ENCODE results near the gene CNTNAP5. TPM values are rescaled to one million over a fixed set of nuclear protein-coding genes. Genes with fewer than 3 reads are reported as not detected.

Gene CNTNAP5
- total RNA-seq, 3 donors from 2014 or later (not counting 1 experiment from before 2014, with no cell fraction given): not detected

DNA sequence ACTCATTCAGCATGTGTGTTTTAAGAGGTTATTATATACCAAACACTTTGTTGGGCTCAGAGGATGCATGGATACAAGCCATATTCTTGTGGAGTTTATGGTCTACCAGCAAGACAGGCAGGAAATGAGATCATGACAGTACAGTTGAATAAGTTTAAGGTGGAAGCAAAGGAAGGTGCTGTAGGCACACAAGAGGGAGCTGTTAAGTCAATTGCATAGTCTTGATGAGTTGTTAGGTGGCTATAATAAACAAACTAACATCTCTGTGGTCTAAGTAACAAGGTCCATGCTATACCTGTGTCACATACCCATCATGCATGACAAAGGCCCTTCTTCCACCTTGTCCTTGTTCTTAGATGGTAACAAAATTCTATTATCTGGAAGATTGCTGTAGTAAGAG is 538.3 kb downstream of the CNTNAP5 start:
- ATAC-seq (no peak), DNase-seq (no peak)
- intact Hi-C loops (cut with micrococcal nuclease): no loop called here
- Mint-ChIP-seq H3K4me3 (no peak overlapping the region), H3K27ac (no peak overlapping the region), H3K36me3 (no peaks in the 10 kb centered on the region), H3K4me1 (no peaks in the 10 kb centered on the region), H3K27me3 (ENCODE audit: low read depth in 2 of 2) (no peaks in the 10 kb centered on the region), H3K9me3 (peaks cover 12 to 17% of the 10 kb centered on the region in 2 donors)
- H3K27me3 ChIP-seq (ENCODE audit: control insufficient read depth, insufficient read depth, low read length): no peaks in the 10 kb centered on the region
- no peak overlapping the region for H3K4me3 ChIP-seq (ENCODE audit: low read length)
- TF ChIP-seq, protein P1, sequence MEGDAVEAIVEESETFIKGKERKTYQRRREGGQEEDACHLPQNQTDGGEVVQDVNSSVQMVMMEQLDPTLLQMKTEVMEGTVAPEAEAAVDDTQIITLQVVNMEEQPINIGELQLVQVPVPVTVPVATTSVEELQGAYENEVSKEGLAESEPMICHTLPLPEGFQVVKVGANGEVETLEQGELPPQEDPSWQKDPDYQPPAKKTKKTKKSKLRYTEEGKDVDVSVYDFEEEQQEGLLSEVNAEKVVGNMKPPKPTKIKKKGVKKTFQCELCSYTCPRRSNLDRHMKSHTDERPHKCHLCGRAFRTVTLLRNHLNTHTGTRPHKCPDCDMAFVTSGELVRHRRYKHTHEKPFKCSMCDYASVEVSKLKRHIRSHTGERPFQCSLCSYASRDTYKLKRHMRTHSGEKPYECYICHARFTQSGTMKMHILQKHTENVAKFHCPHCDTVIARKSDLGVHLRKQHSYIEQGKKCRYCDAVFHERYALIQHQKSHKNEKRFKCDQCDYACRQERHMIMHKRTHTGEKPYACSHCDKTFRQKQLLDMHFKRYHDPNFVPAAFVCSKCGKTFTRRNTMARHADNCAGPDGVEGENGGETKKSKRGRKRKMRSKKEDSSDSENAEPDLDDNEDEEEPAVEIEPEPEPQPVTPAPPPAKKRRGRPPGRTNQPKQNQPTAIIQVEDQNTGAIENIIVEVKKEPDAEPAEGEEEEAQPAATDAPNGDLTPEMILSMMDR (IDR thresholded peaks at IDR 0.05): no peak
- H3K27ac ChIP-seq (ENCODE audit: low read length): no peak overlapping the region
- peaks cover 4% of the 10 kb centered on the region for H3K9me3 ChIP-seq (ENCODE audit: control insufficient read depth, insufficient read depth, low read length)
- H3K36me3 ChIP-seq (ENCODE audit: control insufficient read depth, insufficient read depth, low read length): no peaks in the 10 kb centered on the region
- H3K4me1 ChIP-seq (ENCODE audit: control insufficient read depth, insufficient read depth, low read length): no peaks in the 10 kb centered on the region

DNA sequence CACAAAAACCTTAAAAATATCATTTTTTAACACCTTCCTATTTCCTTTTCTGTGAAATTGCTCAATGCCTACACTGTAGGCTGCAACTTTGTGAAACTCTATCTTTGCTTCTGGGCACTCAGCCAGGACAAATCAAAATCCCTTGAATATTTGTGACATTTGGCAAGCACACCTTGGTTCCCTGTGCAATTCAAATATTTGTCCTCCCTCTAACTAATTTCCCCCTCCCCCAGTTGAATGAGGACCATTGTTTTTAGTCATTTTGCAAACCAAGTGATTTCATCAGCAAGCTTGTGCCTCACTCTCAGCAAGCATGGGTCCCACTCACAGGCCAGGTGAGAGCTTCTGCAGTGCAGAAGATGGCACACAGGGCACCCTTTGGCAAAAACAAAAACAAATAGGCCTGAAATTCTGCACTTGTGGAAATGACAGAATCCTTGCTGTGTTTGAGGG is 541.5 kb downstream of the CNTNAP5 start:
- TF ChIP-seq, protein P1 (IDR thresholded peaks at IDR 0.05): no peak
- no peaks in the 10 kb centered on the region for H3K4me1 Mint-ChIP-seq
- peaks cover 19 to 22% of the 10 kb centered on the region in 2 donors for H3K9me3 Mint-ChIP-seq
- ATAC-seq: no peak
- no peak overlapping the region for H3K27ac ChIP-seq (ENCODE audit: low read length)
- H3K27me3 ChIP-seq (ENCODE audit: control insufficient read depth, insufficient read depth, low read length): no peaks in the 10 kb centered on the region
- H3K36me3 ChIP-seq (ENCODE audit: control insufficient read depth, insufficient read depth, low read length): no peaks in the 10 kb centered on the region
- H3K36me3 Mint-ChIP-seq: no peaks in the 10 kb centered on the region
- DNase-seq: no peak
- no peak overlapping the region for H3K4me3 ChIP-seq (ENCODE audit: low read length)
- H3K27ac Mint-ChIP-seq: no peak overlapping the region
- H3K4me3 Mint-ChIP-seq: no peak overlapping the region
- no peaks in the 10 kb centered on the region for H3K27me3 Mint-ChIP-seq (ENCODE audit: low read depth in 2 of 2)
- intact Hi-C loops (cut with micrococcal nuclease): no loop called here
- H3K9me3 ChIP-seq (ENCODE audit: control insufficient read depth, insufficient read depth, low read length): peaks cover 4% of the 10 kb centered on the region
- H3K4me1 ChIP-seq (ENCODE audit: control insufficient read depth, insufficient read depth, low read length): no peaks in the 10 kb centered on the region

DNA sequence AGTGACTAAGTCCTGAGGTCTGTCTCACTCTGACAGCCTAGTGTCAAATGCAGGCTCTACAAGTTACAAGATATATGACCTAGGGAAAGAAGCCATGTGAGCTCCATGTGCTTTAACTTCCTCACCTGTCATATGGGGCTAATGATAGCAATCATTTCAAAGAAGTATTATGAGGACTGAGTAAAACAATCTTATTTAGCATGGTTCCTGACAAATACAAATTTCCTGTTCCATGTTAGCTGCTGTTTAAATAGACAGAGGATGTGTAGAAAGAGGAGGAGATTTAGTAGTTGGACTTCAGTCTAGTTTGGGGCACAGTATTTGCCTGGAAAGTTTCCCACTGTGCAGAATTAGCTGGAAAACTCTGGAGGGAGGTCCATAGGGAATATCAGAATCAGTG is 545.8 kb downstream of the CNTNAP5 start:
- H3K9me3 Mint-ChIP-seq: peaks cover 16 to 17% of the 10 kb centered on the region in 2 donors
- no peaks in the 10 kb centered on the region for H3K4me1 ChIP-seq (ENCODE audit: control insufficient read depth, insufficient read depth, low read length)
- no peaks in the 10 kb centered on the region for H3K36me3 ChIP-seq (ENCODE audit: control insufficient read depth, insufficient read depth, low read length)
- TF ChIP-seq, protein P1 (IDR thresholded peaks at IDR 0.05): no peak
- H3K4me3 Mint-ChIP-seq: no peak overlapping the region
- H3K9me3 ChIP-seq (ENCODE audit: control insufficient read depth, insufficient read depth, low read length): no peaks in the 10 kb centered on the region
- no peak overlapping the region for H3K4me3 ChIP-seq (ENCODE audit: low read length)
- H3K36me3 Mint-ChIP-seq: no peaks in the 10 kb centered on the region
- H3K27ac Mint-ChIP-seq: no peak overlapping the region
- no peaks in the 10 kb centered on the region for H3K27me3 Mint-ChIP-seq (ENCODE audit: low read depth in 2 of 2)
- DNase-seq: no peak
- no peaks in the 10 kb centered on the region for H3K27me3 ChIP-seq (ENCODE audit: control insufficient read depth, insufficient read depth, low read length)
- H3K4me1 Mint-ChIP-seq: no peaks in the 10 kb centered on the region
- H3K27ac ChIP-seq (ENCODE audit: low read length): no peak overlapping the region
- no peak for ATAC-seq
- intact Hi-C loops (cut with micrococcal nuclease): no loop called here

DNA sequence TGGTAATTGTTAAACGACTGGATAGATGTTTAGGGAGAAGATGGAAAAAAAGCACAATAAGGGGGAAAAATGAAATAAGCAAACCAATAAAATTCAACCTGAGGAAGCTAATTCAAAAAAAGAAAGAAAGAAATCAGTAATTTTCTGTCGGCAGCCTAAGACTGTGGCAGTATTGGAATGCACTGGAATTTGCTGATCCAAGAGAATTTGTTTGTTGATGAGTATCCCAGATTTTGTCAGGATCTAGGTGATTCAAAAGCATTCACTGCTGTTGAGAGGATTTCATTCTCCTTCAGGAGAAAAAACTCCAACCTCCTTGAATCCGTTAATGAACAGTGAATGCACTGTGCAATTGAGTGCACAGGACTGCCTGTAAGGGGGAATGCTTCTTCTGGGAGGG is 546.7 kb downstream of the CNTNAP5 start:
- no peak for ATAC-seq
- TF ChIP-seq, protein P1 (IDR thresholded peaks at IDR 0.05): no peak
- Mint-ChIP-seq H3K9me3 (peaks cover 14% of the 10 kb centered on the region in 2 donors), H3K4me3 (no peak overlapping the region), H3K27me3 (ENCODE audit: low read depth in 2 of 2) (no peaks in the 10 kb centered on the region), H3K36me3 (no peaks in the 10 kb centered on the region), H3K27ac (no peak overlapping the region), H3K4me1 (no peaks in the 10 kb centered on the region)
- no peak overlapping the region for H3K4me3 ChIP-seq (ENCODE audit: low read length)
- H3K27me3 ChIP-seq (ENCODE audit: control insufficient read depth, insufficient read depth, low read length): no peaks in the 10 kb centered on the region
- 94% methylated on average over 2 of the region's 3 CpGs for WGBS (ENCODE audit: insufficient coverage)
- no peak for DNase-seq
- no peak overlapping the region for H3K27ac ChIP-seq (ENCODE audit: low read length)
- H3K9me3 ChIP-seq (ENCODE audit: control insufficient read depth, insufficient read depth, low read length): no peaks in the 10 kb centered on the region
- intact Hi-C loops (cut with micrococcal nuclease): no loop called here
- no peaks in the 10 kb centered on the region for H3K4me1 ChIP-seq (ENCODE audit: control insufficient read depth, insufficient read depth, low read length)
- H3K36me3 ChIP-seq (ENCODE audit: control insufficient read depth, insufficient read depth, low read length): no peaks in the 10 kb centered on the region

Data from natural killer cell (primary cell).